ENCODE data around the gene ESYT2. TPM values are rescaled to one million over a fixed set of nuclear protein-coding genes. Genes with fewer than 3 reads are reported as not detected.

ESYT2 gene
- total and polyA plus RNA-seq, 7 donors: 27.5 to 63.4 (median 44.0) TPM

DNA sequence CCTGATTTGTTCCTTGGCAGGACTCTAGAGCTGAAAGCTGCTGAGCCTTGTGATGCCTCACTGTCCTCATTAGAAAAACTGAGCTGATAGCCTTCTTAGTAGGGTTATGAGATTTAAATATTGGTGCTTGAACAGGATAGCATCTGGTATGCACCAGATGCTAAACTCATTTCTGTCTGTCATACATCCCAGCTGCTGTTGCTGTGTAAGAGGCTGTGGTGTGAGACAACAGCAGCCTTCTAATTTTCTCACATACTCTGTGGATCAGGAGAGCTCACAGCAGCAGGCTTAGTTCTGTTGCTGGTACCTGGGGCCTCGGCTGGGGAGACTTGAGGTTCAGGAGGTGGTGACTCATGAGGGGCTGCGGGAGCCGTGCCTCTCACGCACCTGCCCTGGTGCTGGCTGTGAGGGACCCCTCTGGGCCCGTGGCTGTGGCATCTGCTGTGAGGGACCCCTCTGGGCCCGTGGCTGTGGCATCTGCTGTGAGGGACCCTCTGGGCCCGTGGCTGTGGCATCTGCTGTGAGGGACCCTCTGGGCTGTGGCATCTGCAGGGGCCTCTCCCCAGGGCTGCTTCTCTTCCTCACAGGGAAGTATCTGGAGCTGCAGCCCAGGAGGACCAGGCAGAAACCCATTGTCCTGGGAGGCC is 39.6 kb upstream of the ESYT2 start:
- TF ChIP-seq, protein P1, sequence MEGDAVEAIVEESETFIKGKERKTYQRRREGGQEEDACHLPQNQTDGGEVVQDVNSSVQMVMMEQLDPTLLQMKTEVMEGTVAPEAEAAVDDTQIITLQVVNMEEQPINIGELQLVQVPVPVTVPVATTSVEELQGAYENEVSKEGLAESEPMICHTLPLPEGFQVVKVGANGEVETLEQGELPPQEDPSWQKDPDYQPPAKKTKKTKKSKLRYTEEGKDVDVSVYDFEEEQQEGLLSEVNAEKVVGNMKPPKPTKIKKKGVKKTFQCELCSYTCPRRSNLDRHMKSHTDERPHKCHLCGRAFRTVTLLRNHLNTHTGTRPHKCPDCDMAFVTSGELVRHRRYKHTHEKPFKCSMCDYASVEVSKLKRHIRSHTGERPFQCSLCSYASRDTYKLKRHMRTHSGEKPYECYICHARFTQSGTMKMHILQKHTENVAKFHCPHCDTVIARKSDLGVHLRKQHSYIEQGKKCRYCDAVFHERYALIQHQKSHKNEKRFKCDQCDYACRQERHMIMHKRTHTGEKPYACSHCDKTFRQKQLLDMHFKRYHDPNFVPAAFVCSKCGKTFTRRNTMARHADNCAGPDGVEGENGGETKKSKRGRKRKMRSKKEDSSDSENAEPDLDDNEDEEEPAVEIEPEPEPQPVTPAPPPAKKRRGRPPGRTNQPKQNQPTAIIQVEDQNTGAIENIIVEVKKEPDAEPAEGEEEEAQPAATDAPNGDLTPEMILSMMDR (IDR thresholded peaks at IDR 0.05): no peak
- H3K4me3 ChIP-seq: no peak overlapping the region
- H3K27me3 ChIP-seq (ENCODE audit: insufficient read depth in 3 of 3, low read length in 2 of 3): no peaks in the 10 kb centered on the region
- intact Hi-C loops (cut with DNase I): loop anchor here in 1 of 2 donors (10.0 kb wide), 1 partner anchor 84 kb away; no protein-coding TSS in a partner anchor
- DNase-seq (no peak), ATAC-seq (no peak)
- peak overlapping the region; percentile 53 for H3K27ac ChIP-seq
- 60 to 77% (median 64%) methylated on average over 7 of the region's 7 CpGs for WGBS, 3 donors
- no peaks in the 10 kb centered on the region for H3K9me3 ChIP-seq
- peaks cover 0 to 43% of the 10 kb centered on the region in 2 donors for H3K36me3 ChIP-seq (ENCODE audit: insufficient read depth in 1 of 2, low read depth in 1 of 2)
- peaks cover 12% of the 10 kb centered on the region for H3K4me1 ChIP-seq

GRCh38 chr7:158867214-158867984 is 38.1 kb upstream of the ESYT2 start:
- H3K4me1 ChIP-seq: peaks cover 12% of the 10 kb centered on the region

DNA sequence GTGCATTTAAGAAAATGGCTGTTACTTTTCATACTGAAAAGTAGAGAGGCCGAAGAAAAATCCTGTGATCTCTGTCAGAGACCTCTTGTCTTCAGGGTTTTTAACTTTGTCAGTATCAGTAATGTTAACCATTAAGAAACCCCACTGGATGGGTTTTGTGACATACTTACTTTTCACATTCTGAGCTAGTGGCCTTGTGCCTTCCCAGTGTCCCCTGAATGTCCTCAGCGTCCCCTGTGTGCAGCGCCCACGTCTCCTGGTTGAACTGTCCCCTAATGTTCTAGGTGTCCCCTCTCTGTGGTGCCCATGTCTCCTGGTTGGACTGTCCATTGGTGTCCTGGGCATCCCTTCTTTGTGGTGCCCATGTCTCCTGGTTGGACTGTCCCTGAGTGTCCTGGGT is 36.7 kb upstream of the ESYT2 start:
- intact Hi-C loops (cut with DNase I): loop anchor here in 1 of 2 donors (10.0 kb wide), 1 partner anchor 81 kb away; no protein-coding TSS in a partner anchor
- Histone ChIP-seq H3K4me3 (no peak overlapping the region), H3K9me3 (no peaks in the 10 kb centered on the region), H3K4me1 (peaks cover 12% of the 10 kb centered on the region), H3K27me3 (ENCODE audit: insufficient read depth in 3 of 3, low read length in 2 of 3) (no peaks in the 10 kb centered on the region), H3K27ac (peak overlapping the region; percentile 86), H3K36me3 (ENCODE audit: insufficient read depth in 1 of 2, low read depth in 1 of 2) (peaks cover 0 to 14% of the 10 kb centered on the region in 2 donors)
- TF ChIP-seq, protein P1 (IDR thresholded peaks at IDR 0.05): no peak
- DNase-seq (no peak), ATAC-seq (no peak)
- WGBS, 3 donors: 93 to 97% (median 97%) methylated on average over 4 of the region's 4 CpGs

More at GRCh38 chr7:158867214-158867984, 38.1 kb upstream of the ESYT2 start:
- Histone ChIP-seq H3K9me3 (no peaks in the 10 kb centered on the region), H3K4me3 (no peak overlapping the region), H3K27me3 (ENCODE audit: insufficient read depth in 3 of 3, low read length in 2 of 3) (no peaks in the 10 kb centered on the region), H3K27ac (no peak overlapping the region), H3K36me3 (ENCODE audit: insufficient read depth in 1 of 2, low read depth in 1 of 2) (peaks cover 0 to 28% of the 10 kb centered on the region in 2 donors)
- TF ChIP-seq, protein P1 (IDR thresholded peaks at IDR 0.05): no peak
- ATAC-seq: no peak
- 96 to 98% (median 96%) methylated on average over 29 to 30 of the region's 30 CpGs for WGBS, 3 donors
- no peak for DNase-seq
- intact Hi-C loops (cut with DNase I): loop anchor here in 1 of 2 donors (10.0 kb wide), 1 partner anchor 83 kb away; no protein-coding TSS in a partner anchor

GRCh38 chr7:158865462-158865922 is 36.2 kb upstream of the ESYT2 start:
- H3K4me3 ChIP-seq: no peak overlapping the region
- ATAC-seq: peak in 1 of 4 donors; percentile 16
- H3K36me3 ChIP-seq (ENCODE audit: insufficient read depth in 1 of 2, low read depth in 1 of 2): peaks cover 0 to 9% of the 10 kb centered on the region in 2 donors
- H3K4me1 ChIP-seq: peaks cover 12% of the 10 kb centered on the region
- intact Hi-C loops (cut with DNase I): loop anchor here in 1 of 2 donors (10.0 kb wide), 1 partner anchor 81 kb away; no protein-coding TSS in a partner anchor
- whole genome bisulfite sequencing, 3 donors: 43 to 51% (median 50%) methylated on average over 7 of the region's 7 CpGs
- no peaks in the 10 kb centered on the region for H3K27me3 ChIP-seq (ENCODE audit: insufficient read depth in 3 of 3, low read length in 2 of 3)
- TF ChIP-seq, protein P1 (IDR thresholded peaks at IDR 0.05): no peak
- H3K9me3 ChIP-seq: no peaks in the 10 kb centered on the region
- no peak for DNase-seq
- H3K27ac ChIP-seq: peak overlapping the region; percentile 86

Measured in psoas muscle (tissue), 8 donors.